GM23338 (cell line): ENCODE data around the gene ZNF492.

Source experiments
- CTCF ChIP-seq, 2 experiments: fragments of 200-600 bp in 1 of 2; sonication (generic) in 1 of 2; conservative IDR thresholded peaks; 2 replicates each; pipeline versions ENCODE4 v1.5.1 to v1.6.1; 2016 to 2017; ENCODE audit warnings: antibody characterized with exemption in 2 of 2, low read depth in 2 of 2, mild to moderate bottlenecking in 2 of 2, moderate library complexity in 1 of 2
- ETS1 ChIP-seq: IDR thresholded peaks from 2 replicates; pipeline ENCODE4 v1.6.1; 2016; ENCODE audit warnings: antibody characterized with exemption
- EZH2 ChIP-seq: fragments of 200-600 bp; sonication (generic); IDR thresholded peaks from one replicate; pipeline ENCODE4 v1.8.0; 2017; ENCODE audit warnings: antibody characterized with exemption, mild to moderate bottlenecking, low read depth; ENCODE audit not compliant: unreplicated experiment
- EZH2phosphoT487 ChIP-seq: fragments of 200-600 bp; sonication (generic); IDR thresholded peaks from one replicate; pipeline ENCODE4 v1.8.1; 2018; ENCODE audit warnings: antibody characterized with exemption; ENCODE audit not compliant: unreplicated experiment
- JUNB ChIP-seq: IDR thresholded peaks from one replicate; pipeline ENCODE4 v1.6.1; 2016; ENCODE audit warnings: antibody characterized with exemption; ENCODE audit not compliant: unreplicated experiment
- NANOG ChIP-seq: IDR thresholded peaks from 2 replicates; pipeline ENCODE4 v1.6.1; 2016; ENCODE audit warnings: antibody characterized with exemption, borderline replicate concordance
- POLR2AphosphoS5 ChIP-seq: IDR thresholded peaks from 2 replicates; pipeline ENCODE4 v1.6.1; 2016; ENCODE audit warnings: antibody characterized with exemption, low read depth
- REST ChIP-seq: IDR thresholded peaks from one replicate; pipeline ENCODE4 v1.6.1; 2018; ENCODE audit warnings: antibody characterized with exemption; ENCODE audit not compliant: unreplicated experiment

- no peak for TF ChIP-seq CTCF (conservative IDR thresholded peaks at IDR 0.05; ENCODE audit: low read depth in 2 of 2)
- no peak for TF ChIP-seq POLR2AphosphoS5
- no peak for TF ChIP-seq EZH2phosphoT487
- no peak for TF ChIP-seq EZH2
- TF ChIP-seq REST, result no peak
- no peak for TF ChIP-seq ETS1
- no peak for TF ChIP-seq JUNB
- TF ChIP-seq NANOG, result no peak
Measured at GRCh38 chr19:22619932-22620331, 14.2 kb upstream of the ZNF492 start.
